ENCODE data around the gene PPFIBP2.
A peak's percentile ranks its signal among the peaks of the same experiment; 100 is the strongest.

The PPFIBP2 gene

DNA sequence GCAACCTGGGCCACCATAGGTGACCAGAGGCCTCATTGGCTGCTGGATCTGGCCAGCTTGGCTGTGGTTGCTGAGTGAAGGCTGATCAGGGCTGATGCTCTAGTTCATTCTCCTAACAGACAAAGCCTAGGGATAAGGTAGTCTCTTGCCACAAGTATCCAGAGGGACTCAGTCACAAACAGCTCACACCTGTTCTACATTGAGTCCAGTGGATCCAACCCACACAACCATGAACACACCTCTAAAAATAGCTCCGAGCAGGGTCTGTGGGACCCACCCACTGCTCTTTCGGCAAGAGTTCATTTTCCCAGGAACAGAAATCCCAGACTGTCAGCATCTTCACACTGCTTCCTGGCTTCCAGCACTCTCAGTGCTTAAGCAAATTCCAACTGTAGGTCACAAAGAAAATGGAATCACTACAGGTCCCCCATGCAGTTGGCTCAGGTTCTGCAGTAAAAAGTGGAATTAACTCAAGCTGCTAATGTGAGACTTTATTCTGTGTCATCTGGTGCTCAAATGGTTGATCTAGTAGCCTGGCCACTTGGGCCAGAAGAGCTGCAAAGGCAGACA, 67.3 kb downstream of the PPFIBP2 start:
- DNase-seq = no peak

GRCh38 chr11:7582338-7582985, 68.7 kb downstream of the PPFIBP2 start:
- no peak for DNase-seq

GRCh38 chr11:7583248-7583647, 69.4 kb downstream of the PPFIBP2 start:
- DNase-seq = no peak

GRCh38 chr11:7584910-7585309, 71.1 kb downstream of the PPFIBP2 start:
- DNase-seq = no peak

DNA sequence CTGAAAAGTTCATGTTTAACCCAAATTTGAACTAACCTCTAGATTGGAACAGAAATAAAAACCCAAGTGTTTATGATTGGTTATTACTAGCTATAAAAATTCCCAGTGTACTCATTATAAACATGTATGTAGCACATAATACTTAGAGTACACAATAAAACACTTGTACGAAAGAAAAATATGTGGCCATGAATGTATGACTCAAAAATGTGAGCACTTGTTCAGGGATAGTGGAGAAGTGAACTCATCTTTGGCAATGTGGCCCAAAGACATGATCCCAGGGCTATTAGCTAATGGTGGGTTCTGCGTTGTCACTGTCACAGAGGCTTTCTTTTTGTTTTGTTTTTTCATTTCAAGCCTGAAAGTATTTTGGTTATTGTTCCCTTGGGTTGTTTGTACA, 72.0 kb downstream of the PPFIBP2 start:
- no peak for DNase-seq

DNA sequence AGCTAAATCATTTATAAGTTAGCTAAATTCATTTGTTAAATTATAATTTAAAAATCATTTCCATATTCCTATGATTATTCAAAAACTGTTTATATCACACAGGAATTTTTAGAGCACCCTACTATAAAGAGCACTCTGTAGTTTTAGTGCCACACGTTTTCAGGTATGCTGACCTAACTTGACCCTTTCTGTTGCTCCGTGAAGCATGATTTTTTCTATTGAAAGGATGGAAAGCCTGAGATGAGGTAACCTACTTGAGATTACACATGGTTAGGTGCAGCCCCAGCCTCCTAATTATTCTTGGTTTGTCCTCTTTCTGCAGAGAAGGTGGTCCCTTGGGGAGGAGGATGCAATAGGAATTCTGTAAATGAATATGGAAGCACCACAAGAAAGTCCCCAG, 72.6 kb downstream of the PPFIBP2 start:
- peak; percentile 51 for DNase-seq

DNA sequence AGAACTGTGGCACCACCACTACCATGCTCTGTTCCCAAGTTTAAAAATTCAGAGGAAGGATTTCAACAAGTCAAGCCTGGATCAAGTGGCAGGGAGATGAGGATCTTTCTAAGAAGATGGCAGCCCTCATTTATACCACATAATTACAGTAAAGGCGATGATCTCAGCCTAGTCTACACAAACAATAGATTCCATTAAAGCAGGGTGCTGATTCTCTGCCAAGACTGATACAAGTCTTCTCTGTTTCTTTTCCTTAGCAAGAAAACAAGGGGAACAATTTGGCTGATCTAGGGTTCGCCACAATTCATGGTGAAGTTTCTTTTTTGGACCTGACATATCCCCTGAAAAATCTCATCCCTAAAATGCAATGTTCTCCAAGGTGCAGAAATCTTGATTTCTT, 73.9 kb downstream of the PPFIBP2 start:
- DNase-seq = no peak

- no peak for DNase-seq
These were observed 76.1 kb downstream of the PPFIBP2 start for GRCh38 chr11:7589861-7590260.

- DNase-seq = no peak
These were observed 76.7 kb downstream of the PPFIBP2 start for GRCh38 chr11:7590529-7590928.

DNA sequence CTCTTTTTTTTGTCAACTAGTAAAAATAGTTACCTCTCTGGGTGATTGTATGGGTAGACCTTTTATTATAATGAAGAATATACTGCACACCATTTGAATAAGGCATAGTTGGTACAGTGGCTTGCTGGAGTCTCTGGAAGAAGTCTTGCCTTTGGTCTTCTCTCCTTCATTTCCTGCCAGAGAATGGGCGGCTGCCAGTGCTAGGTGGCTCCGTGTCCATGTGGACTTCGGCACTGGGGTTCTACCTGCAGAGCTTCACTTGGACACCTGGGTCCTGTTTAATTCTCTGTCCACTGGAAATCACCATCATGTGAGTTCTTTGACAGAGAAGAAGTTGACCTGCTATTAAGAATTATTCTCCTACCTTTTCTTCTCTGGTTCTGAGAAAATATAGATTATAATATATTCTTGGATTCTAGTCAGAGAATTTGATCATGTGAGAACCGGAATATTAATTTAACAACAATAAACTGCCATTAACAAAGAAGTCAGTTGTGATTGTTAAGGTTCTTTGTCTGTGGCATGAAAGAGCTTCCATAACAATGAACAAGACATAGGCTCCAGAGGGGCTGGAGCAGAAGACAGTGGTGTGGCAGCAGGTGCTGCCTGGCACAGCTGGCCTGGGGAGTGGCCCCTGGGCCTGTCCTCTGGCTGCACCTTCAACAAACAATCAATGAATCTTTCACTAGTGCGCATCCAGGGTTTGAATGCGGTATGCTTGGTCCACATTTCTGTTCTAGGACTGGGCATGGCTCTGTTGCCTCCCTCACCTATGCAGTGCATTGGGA, 77.5 kb downstream of the PPFIBP2 start:
- DNase-seq = no peak

- no peak for DNase-seq
These were observed 78.2 kb downstream of the PPFIBP2 start for GRCh38 chr11:7591987-7592386.

- DNase-seq = no peak
These were observed 78.9 kb downstream of the PPFIBP2 start for GRCh38 chr11:7592711-7593110.

GRCh38 chr11:7593481-7593880, 79.7 kb downstream of the PPFIBP2 start:
- no peak for DNase-seq

GRCh38 chr11:7595016-7595866, 81.4 kb downstream of the PPFIBP2 start:
- DNase-seq = no peak

- no peak for DNase-seq
These were observed 82.2 kb downstream of the PPFIBP2 start for GRCh38 chr11:7595951-7596350.

GRCh38 chr11:7596975-7597391, 83.2 kb downstream of the PPFIBP2 start:
- no peak for DNase-seq

DNA sequence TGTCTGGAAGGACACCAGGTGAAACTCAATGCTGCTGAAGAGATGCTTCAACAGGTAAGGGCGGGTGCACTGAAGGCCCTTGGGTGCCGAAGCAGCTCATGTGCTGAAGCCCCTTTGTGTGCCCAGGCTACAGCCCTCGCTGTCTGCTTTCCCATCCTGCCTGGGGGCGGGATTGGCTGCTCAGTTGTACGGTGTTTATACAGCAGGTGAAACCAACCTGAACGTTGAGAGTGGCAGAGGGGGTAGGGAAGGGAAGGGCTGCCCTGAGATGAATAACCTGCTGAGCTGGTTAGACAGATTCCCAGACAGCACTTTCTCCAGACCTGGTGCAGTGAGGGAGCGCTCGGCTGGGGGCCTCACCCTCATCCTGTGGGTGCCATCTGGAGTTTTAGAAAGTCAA, 83.8 kb downstream of the PPFIBP2 start:
- DNase-seq = no peak

GRCh38 chr11:7599209-7599608, 85.4 kb downstream of the PPFIBP2 start:
- no peak for DNase-seq

DNA sequence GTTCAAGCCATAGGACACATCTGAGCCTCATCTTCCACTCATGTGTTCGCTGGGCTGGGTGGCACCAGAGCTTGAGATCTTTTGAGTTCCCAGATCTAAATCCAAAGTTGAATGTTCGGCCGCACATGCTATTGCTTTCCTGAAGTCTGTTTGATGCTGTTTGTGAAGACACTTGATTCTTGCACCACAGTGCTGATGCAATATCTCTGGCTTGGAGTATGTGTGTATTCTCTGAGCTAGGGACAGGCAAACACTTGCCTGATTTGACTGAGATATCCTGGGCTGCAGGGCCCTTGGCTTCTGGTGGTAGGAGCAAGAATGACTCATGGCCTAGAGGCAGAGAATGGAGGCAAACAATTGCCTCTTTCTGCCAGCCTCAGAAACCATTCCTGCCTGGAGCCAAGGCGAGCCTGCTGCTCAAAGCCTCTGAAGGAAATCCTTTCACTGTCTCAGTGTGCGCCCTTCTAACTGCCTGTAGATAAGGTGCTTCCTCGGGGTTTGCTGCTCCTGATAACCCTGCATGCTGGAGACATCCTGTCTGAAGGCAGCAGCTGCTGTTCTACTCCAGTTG, 86.5 kb downstream of the PPFIBP2 start:
- DNase-seq = no peak

- no peak for DNase-seq
These were observed 89.4 kb downstream of the PPFIBP2 start for GRCh38 chr11:7603031-7603781.

- no peak for DNase-seq
These were observed 90.6 kb downstream of the PPFIBP2 start for GRCh38 chr11:7604331-7604955.
